Esophagus squamous epithelium (tissue), 5 donors: Measurements from ENCODE around the gene PODXL. TPM values are rescaled to one million over a fixed set of nuclear protein-coding genes. Genes with fewer than 3 reads are reported as not detected.

ENCODE experiments used
- DNase-seq: peaks from one replicate; lab custom pipeline; 2025; lab: John Stamatoyannopoulos, UW
- H3K27ac ChIP-seq, 4 donors: fragments of 200-600 bp; sonication (generic); one replicate each; pipeline ENCODE4 v1.5.1; 2016 to 2019; ENCODE audit warnings: mild to moderate bottlenecking in 1 of 4
- H3K27me3 ChIP-seq, 4 donors: fragments of 200-600 bp; sonication (generic); 1 replicate in 3 of 4; 2 replicates in 1 of 4; pipeline versions ENCODE4 v1.5.1 to v1.6.0; 2017 to 2021; ENCODE audit warnings: antibody characterized with exemption in 1 of 4
- H3K36me3 ChIP-seq, 3 donors: fragments of 200-600 bp; sonication (generic); one replicate each; pipeline ENCODE4 v1.5.1; 2016 to 2019
- H3K4me1 ChIP-seq, 3 donors: fragments of 200-600 bp; sonication (generic); one replicate each; pipeline ENCODE4 v1.5.1; 2017 to 2019
- H3K4me3 ChIP-seq, 4 donors: fragments of 200-600 bp; sonication (generic); 1 replicate in 3 of 4; 2 replicates in 1 of 4; pipeline ENCODE4 v1.5.1; 2016 to 2019; ENCODE audit warnings: mild to moderate bottlenecking in 2 of 4, moderate library complexity in 1 of 4
- H3K9me3 ChIP-seq, 3 donors: fragments of 200-600 bp; sonication (generic); one replicate each; pipeline ENCODE4 v1.5.1; 2016 to 2019
- POLR2A ChIP-seq, 4 donors: fragments of 450-650 bp; IDR thresholded peaks; one replicate each; pipeline ENCODE4 v1.6.1; 2017; ENCODE audit warnings: antibody characterized with exemption in 4 of 4, mild to moderate bottlenecking in 4 of 4, moderate library complexity in 3 of 4
- WGBS, 2 donors: methylation state at CpG; one replicate each; pipeline ENCODE4 v1.1.5; 2018; 5-methylcytosine and 5-hydroxymethylcytosine counted together
- intact Hi-C: fragments of 100-400 bp; cut with DNase I; formaldehyde crosslinking; loops from one replicate; pipeline ENCODE4 v1.15.0; 2022
- total RNA-seq, 4 donors: library from RNA; depleted of rRNA; stranded (reverse); fragments of >200 nt; gene quantifications; one replicate each; pipeline ENCODE4 v1.1.0, GENCODE V29; 2016
- TF ChIP-seq, protein P1 (sequence below), 6 experiments: fragments of 450-650 bp in 4 of 6; fragments of 200-600 bp in 2 of 6; sonication (generic) in 2 of 6; IDR thresholded peaks; one replicate each; pipeline ENCODE4 v1.5.1; 2016 to 2019; ENCODE audit warnings: antibody characterized with exemption in 6 of 6, mild to moderate bottlenecking in 4 of 6, moderate library complexity in 4 of 6
- donor health status: DM: yes; HTN: yes; CAD: no.

PODXL gene
- total RNA-seq, 4 donors from 2014 or later, result 5.0 to 22.3 (median 7.6) TPM

DNA sequence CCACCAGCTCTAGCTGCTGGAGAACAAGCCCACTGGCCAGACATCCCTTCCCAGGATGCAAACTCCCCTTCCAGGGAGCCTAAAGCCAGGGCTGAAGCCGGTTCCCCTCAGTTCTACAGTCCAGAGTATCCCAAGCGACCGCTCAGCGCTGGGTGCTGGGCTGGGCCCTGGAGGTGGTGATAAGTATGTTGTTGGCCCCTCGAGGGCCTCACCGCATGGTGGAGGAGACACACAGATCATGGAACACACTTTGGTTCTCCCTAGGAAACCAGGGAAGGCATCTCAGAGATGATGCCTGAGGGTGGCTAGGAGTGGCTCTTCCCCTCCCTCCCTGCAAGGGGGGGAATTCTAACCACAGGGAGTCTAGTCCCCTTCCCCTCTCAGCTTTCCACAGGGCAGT lies 4.4 kb downstream of the PODXL start:
- intact Hi-C loops, result no loop called here
- WGBS, 2 donors, result no CpG with 5 or more reads among the region's 6 CpGs
- H3K4me3 ChIP-seq, result no peak overlapping the region
- peaks cover 0 to 41% (median 0%) of the 10 kb centered on the region in 4 donors for H3K27me3 ChIP-seq
- no peaks in the 10 kb centered on the region for H3K36me3 ChIP-seq
- H3K9me3 ChIP-seq, result no peaks in the 10 kb centered on the region
- DNase-seq, result no peak
- TF ChIP-seq, protein P1, sequence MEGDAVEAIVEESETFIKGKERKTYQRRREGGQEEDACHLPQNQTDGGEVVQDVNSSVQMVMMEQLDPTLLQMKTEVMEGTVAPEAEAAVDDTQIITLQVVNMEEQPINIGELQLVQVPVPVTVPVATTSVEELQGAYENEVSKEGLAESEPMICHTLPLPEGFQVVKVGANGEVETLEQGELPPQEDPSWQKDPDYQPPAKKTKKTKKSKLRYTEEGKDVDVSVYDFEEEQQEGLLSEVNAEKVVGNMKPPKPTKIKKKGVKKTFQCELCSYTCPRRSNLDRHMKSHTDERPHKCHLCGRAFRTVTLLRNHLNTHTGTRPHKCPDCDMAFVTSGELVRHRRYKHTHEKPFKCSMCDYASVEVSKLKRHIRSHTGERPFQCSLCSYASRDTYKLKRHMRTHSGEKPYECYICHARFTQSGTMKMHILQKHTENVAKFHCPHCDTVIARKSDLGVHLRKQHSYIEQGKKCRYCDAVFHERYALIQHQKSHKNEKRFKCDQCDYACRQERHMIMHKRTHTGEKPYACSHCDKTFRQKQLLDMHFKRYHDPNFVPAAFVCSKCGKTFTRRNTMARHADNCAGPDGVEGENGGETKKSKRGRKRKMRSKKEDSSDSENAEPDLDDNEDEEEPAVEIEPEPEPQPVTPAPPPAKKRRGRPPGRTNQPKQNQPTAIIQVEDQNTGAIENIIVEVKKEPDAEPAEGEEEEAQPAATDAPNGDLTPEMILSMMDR (IDR thresholded peaks at IDR 0.05), result no peak
- no peak for TF ChIP-seq POLR2A (IDR thresholded peaks at IDR 0.05)
- H3K4me1 ChIP-seq, result peaks cover 12 to 21% (median 13%) of the 10 kb centered on the region in 3 donors
- H3K27ac ChIP-seq, result peak overlapping the region in 1 of 4 donors; percentile 9

DNA sequence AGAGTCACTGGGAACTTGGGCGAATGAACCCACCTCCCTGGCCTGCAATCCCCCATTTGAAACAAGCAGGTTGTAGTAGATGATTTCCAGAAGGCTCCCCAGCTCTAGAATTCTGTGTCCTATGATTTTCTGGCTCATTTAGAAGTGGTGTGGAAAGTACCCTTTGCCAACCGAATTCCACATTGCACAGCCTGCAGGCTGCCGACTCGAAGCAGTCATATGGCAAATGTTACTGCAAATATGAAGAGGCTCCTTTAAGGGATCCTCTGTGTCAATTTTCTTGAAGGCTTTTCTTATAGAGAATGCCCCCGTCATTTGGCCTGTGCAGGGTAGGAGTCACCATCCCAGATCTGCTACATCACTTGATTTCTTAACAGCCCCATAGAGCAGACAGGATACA lies 5.6 kb downstream of the PODXL start:
- WGBS, 2 donors, result 46 to 75% methylated on average over 5 of the region's 5 CpGs
- no peak for DNase-seq
- Histone ChIP-seq H3K4me3 (no peak overlapping the region), H3K9me3 (no peaks in the 10 kb centered on the region), H3K4me1 (peaks cover 9 to 17% (median 10%) of the 10 kb centered on the region in 3 donors), H3K36me3 (no peaks in the 10 kb centered on the region), H3K27ac (no peak overlapping the region), H3K27me3 (peaks cover 0 to 32% (median 0%) of the 10 kb centered on the region in 4 donors)
- intact Hi-C loops, result no loop called here
- TF ChIP-seq, protein P1 (IDR thresholded peaks at IDR 0.05), result no peak
- no peak for TF ChIP-seq POLR2A (IDR thresholded peaks at IDR 0.05)

DNA sequence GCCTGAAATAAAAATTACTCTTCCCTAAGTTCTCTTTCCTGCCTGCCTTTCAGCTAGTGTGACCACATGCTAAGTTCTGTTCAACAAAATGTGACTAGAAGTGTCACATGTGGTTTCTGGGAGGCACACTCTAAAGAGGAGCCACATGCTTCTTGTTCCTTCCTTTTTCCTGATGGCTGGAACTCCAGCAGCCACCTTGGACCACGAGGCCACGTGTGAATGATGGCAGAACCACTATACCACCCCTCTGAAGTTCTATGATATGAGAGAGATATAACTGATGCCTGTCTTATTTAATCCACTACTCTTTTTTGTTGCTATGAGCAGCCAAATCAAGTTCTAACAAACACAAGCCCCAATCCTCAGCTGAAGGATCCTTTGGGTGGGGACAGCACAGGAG lies 8.1 kb downstream of the PODXL start:
- Histone ChIP-seq H3K4me3 (no peak overlapping the region), H3K27me3 (peaks cover 0 to 9% (median 0%) of the 10 kb centered on the region in 4 donors), H3K27ac (no peak overlapping the region), H3K9me3 (no peaks in the 10 kb centered on the region), H3K4me1 (peaks cover 5 to 24% (median 7%) of the 10 kb centered on the region in 3 donors), H3K36me3 (no peaks in the 10 kb centered on the region)
- WGBS, 2 donors, result 64 to 93% methylated on average over 2 of the region's 2 CpGs
- no peak for DNase-seq
- intact Hi-C loops, result no loop called here
- no peak for TF ChIP-seq POLR2A (IDR thresholded peaks at IDR 0.05)
- TF ChIP-seq, protein P1 (IDR thresholded peaks at IDR 0.05), result no peak

DNA sequence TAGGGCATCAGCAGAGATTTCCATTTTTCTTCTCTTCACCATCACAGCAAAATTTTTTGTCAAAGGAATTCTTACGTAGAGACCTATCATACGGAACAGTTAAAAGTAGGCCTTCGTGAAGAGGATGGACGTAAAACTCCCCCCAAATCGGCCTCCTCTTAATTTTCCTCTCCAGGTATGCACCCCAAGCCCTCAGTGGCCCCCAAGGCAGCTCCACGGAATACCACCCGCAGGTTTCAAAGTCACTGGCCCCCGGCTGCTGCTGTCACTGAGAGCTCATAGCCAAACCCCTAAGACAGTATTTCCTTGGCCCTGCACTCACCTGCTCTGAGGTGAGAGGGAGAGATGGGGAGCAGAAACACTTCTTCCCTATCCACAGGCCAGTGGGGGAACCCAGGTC lies 8.8 kb downstream of the PODXL start:
- Histone ChIP-seq H3K4me1 (peaks cover 5 to 24% (median 7%) of the 10 kb centered on the region in 3 donors), H3K36me3 (no peaks in the 10 kb centered on the region), H3K9me3 (no peaks in the 10 kb centered on the region), H3K27me3 (peaks cover 0 to 8% (median 0%) of the 10 kb centered on the region in 4 donors), H3K4me3 (no peak overlapping the region), H3K27ac (no peak overlapping the region)
- intact Hi-C loops, result no loop called here
- DNase-seq, result no peak
- TF ChIP-seq, protein P1 (IDR thresholded peaks at IDR 0.05), result no peak
- no peak for TF ChIP-seq POLR2A (IDR thresholded peaks at IDR 0.05)
- WGBS, 2 donors, result 88 to 91% methylated on average over 8 of the region's 8 CpGs

GRCh38 chr7:131546583-131547141 lies 9.8 kb downstream of the PODXL start:
- TF ChIP-seq, protein P1 (IDR thresholded peaks at IDR 0.05), result peak in 5 of 6 experiments; percentile 11 to 46 (median 33)
- no peak for TF ChIP-seq POLR2A (IDR thresholded peaks at IDR 0.05)
- intact Hi-C loops, result no loop called here
- no peaks in the 10 kb centered on the region for H3K9me3 ChIP-seq
- no peak overlapping the region for H3K27ac ChIP-seq
- H3K36me3 ChIP-seq, result no peaks in the 10 kb centered on the region
- no peak overlapping the region for H3K4me3 ChIP-seq
- WGBS, 2 donors, result 83 to 86% methylated on average over 4 to 10 of the region's 12 CpGs
- no peaks in the 10 kb centered on the region for H3K27me3 ChIP-seq
- H3K4me1 ChIP-seq, result peaks cover 5 to 24% (median 7%) of the 10 kb centered on the region in 3 donors
- no peak for DNase-seq
